ENCODE measurements around the gene BANK1.

The BANK1 gene

DNA sequence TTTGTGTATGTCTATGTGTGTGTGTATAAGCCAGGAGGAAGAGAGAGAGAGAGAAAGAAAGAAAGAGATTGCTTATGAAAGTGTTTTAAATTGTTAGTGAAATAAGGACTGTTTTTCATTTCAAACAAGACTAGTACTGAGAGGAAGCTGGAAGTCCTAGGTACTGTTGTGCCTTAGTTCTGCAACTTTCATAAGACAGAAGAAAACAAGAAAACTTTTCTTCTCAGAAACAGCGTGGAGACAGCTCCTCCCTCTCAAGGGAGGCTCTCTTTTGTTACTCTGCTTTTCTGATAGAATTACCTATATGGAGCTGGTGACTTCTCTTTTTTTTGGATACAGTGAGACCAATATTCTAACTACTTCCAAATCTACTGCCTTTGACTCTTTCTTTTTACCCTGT, 62.5 kb downstream of the BANK1 start:
- peak; percentile 39 for DNase-seq (ENCODE audit: low read depth)
- TF ChIP-seq, protein P1, sequence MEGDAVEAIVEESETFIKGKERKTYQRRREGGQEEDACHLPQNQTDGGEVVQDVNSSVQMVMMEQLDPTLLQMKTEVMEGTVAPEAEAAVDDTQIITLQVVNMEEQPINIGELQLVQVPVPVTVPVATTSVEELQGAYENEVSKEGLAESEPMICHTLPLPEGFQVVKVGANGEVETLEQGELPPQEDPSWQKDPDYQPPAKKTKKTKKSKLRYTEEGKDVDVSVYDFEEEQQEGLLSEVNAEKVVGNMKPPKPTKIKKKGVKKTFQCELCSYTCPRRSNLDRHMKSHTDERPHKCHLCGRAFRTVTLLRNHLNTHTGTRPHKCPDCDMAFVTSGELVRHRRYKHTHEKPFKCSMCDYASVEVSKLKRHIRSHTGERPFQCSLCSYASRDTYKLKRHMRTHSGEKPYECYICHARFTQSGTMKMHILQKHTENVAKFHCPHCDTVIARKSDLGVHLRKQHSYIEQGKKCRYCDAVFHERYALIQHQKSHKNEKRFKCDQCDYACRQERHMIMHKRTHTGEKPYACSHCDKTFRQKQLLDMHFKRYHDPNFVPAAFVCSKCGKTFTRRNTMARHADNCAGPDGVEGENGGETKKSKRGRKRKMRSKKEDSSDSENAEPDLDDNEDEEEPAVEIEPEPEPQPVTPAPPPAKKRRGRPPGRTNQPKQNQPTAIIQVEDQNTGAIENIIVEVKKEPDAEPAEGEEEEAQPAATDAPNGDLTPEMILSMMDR (IDR thresholded peaks at IDR 0.05; ENCODE audit: insufficient read depth, low read depth, low read length, missing control alignments), result no peak
- no peak overlapping the region for H3K4me3 ChIP-seq (ENCODE audit: low read depth, low read length)

DNA sequence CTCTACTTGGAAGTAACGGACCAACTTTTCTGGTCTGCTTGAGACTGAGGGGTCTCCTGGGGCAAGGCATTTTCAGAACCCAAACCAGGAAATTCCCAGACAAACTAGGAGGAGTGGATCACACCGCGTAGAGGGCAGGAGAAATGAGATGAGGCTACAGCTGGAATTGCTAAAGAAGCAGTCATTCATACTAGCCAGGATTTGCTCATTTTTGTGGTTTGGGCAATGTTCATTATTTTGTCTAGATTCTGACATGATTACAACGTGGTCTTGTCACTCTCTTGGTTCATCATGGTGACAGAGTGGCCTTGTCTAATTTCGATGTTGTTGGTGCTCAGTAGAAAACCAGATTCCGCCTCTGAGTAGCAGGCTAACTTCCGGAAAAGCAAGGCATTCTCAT, 63.2 kb downstream of the BANK1 start:
- H3K4me3 ChIP-seq (ENCODE audit: low read depth, low read length), result no peak overlapping the region
- peak; percentile 30 for DNase-seq (ENCODE audit: low read depth)
- TF ChIP-seq, protein P1 (IDR thresholded peaks at IDR 0.05; ENCODE audit: insufficient read depth, low read depth, low read length, missing control alignments), result no peak

- H3K4me3 ChIP-seq (ENCODE audit: low read depth, low read length), result no peak overlapping the region
- DNase-seq (ENCODE audit: low read depth), result no peak
- TF ChIP-seq, protein P1 (IDR thresholded peaks at IDR 0.05; ENCODE audit: insufficient read depth, low read depth, low read length, missing control alignments), result no peak
These were observed 64.7 kb downstream of the BANK1 start for GRCh38 chr4:101855239-101855638.

DNA sequence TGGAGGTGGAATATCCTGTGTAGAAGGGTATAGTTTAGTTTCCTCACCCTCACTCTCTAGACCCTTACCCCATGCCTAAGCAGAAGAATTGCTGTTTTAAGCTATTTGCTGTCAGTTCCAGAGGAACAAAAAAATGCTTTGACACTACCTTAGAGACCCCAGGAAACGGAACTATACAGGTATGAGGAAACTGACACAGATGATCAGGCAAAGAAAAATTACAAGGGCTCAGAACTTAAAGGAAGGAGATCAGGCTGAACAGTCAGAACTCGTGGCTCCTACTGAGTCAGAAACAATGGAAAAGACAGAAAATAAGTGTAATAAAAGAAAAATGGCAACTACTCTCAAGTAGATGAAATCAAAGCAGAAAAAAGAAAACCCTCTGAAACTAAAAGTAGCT, 65.6 kb downstream of the BANK1 start:
- DNase-seq (ENCODE audit: low read depth), result no peak
- TF ChIP-seq, protein P1 (IDR thresholded peaks at IDR 0.05; ENCODE audit: insufficient read depth, low read depth, low read length, missing control alignments), result no peak
- H3K4me3 ChIP-seq (ENCODE audit: low read depth, low read length), result no peak overlapping the region

- H3K4me3 ChIP-seq (ENCODE audit: low read depth, low read length), result no peak overlapping the region
- TF ChIP-seq, protein P1 (IDR thresholded peaks at IDR 0.05; ENCODE audit: insufficient read depth, low read depth, low read length, missing control alignments), result no peak
- no peak for DNase-seq (ENCODE audit: low read depth)
These were observed 66.6 kb downstream of the BANK1 start for GRCh38 chr4:101857176-101857575.

DNA sequence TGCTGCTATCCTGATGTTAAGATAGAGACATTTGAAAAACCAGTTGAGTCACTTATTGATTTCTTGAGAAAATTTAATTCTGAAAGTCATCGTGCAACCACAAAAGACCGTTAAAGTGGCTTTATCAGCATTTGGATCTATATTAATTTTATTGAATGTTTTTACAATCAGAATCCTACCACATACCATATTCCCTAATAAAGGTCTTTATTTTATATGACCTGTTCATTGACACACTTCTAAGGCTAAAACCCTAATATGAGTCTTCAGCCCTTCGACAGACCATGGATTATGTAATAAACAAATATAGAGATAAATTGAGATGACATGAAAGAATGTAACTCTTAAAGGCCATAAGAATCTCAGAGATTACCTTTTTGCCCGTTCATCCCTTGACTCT, 68.1 kb downstream of the BANK1 start:
- no peak for DNase-seq (ENCODE audit: low read depth)
- TF ChIP-seq, protein P1 (IDR thresholded peaks at IDR 0.05; ENCODE audit: insufficient read depth, low read depth, low read length, missing control alignments), result no peak
- no peak overlapping the region for H3K4me3 ChIP-seq (ENCODE audit: low read depth, low read length)

GRCh38 chr4:101862595-101862994, 72.1 kb downstream of the BANK1 start:
- no peak overlapping the region for H3K4me3 ChIP-seq (ENCODE audit: low read depth, low read length)
- TF ChIP-seq, protein P1 (IDR thresholded peaks at IDR 0.05; ENCODE audit: insufficient read depth, low read depth, low read length, missing control alignments), result no peak
- DNase-seq (ENCODE audit: low read depth), result no peak
